ENCODE data around the gene SHH.

SHH gene

GRCh38 chr7:155766966-155767916 is 45.0 kb downstream of the SHH start:
- TF ChIP-seq ZNF274 (IDR thresholded peaks at IDR 0.05; ENCODE audit: low read depth, low read length) (no peak), SUZ12 (IDR thresholded peaks at IDR 0.05; ENCODE audit: extremely low read depth, insufficient read depth, insufficient read length) (no peak), YY1 (IDR thresholded peaks at IDR 0.05; ENCODE audit: insufficient read depth, insufficient read length) (no peak)
- Histone ChIP-seq H3K9me3 (ENCODE audit: insufficient read depth, low read length) (no peaks in the 10 kb centered on the region), H3K36me3 (ENCODE audit: insufficient read depth, insufficient read length, low read length) (peaks cover 77% of the 10 kb centered on the region), H3K4me3 (ENCODE audit: insufficient read length, low read depth) (no peak overlapping the region), H3K9ac (ENCODE audit: insufficient read length, low read depth) (no peak overlapping the region), H3K27me3 (ENCODE audit: insufficient read depth, insufficient read length) (no peaks in the 10 kb centered on the region), H3K4me1 (ENCODE audit: insufficient read depth, insufficient read length) (no peaks in the 10 kb centered on the region)
- no peak for DNase-seq (ENCODE audit: low read depth, low spot score)

DNA sequence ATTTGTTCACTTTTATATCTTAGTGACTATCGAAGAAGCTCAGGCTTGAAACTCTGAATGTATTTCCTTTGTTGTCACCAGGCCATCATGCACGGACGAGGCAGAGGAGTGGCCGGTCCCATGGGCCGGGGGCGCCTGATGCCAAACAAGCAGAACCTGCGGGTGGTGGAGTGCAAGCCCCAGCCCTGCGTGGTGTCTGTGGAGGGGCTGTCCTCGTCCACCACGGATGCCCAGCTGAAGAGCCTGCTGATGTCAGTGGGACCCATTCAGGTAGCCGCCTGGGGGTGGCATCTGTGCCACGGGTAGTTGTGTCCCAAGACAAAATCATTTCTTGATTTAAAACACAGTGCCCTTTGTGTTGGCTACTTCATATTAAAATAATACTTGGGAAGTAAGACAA is 45.9 kb downstream of the SHH start:
- H3K4me1 ChIP-seq (ENCODE audit: insufficient read depth, insufficient read length), result no peaks in the 10 kb centered on the region
- H3K9ac ChIP-seq (ENCODE audit: insufficient read length, low read depth), result no peak overlapping the region
- peaks cover 74% of the 10 kb centered on the region for H3K36me3 ChIP-seq (ENCODE audit: insufficient read depth, insufficient read length, low read length)
- no peak for DNase-seq (ENCODE audit: low read depth, low spot score)
- H3K4me3 ChIP-seq (ENCODE audit: insufficient read length, low read depth), result no peak overlapping the region
- H3K27me3 ChIP-seq (ENCODE audit: insufficient read depth, insufficient read length), result no peaks in the 10 kb centered on the region
- H3K9me3 ChIP-seq (ENCODE audit: insufficient read depth, low read length), result no peaks in the 10 kb centered on the region
- TF ChIP-seq YY1 (IDR thresholded peaks at IDR 0.05; ENCODE audit: insufficient read depth, insufficient read length), result no peak
- TF ChIP-seq ZNF274 (IDR thresholded peaks at IDR 0.05; ENCODE audit: low read depth, low read length), result no peak
- no peak for TF ChIP-seq SUZ12 (IDR thresholded peaks at IDR 0.05; ENCODE audit: extremely low read depth, insufficient read depth, insufficient read length)

DNA sequence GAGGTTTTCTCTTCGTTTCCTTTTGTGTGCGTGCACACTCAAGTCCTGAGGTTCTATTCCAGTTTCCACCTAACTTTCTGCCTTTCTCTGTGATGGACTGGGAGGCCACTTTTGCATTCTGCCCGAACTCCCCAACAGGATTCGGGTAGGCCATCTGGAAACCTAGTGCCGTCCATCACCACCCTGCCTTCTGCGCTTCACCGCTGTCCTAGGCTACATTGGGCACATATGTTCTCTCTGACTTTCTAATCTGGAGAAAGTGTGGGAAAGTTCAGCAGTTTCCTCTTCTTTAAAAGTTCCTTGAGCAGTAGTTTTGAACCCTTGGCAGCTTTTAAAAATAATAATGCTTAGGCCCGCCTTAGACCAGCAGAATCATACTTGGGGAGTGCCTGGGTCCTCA is 46.8 kb downstream of the SHH start:
- H3K4me1 ChIP-seq (ENCODE audit: insufficient read depth, insufficient read length), result no peaks in the 10 kb centered on the region
- no peak for TF ChIP-seq YY1 (IDR thresholded peaks at IDR 0.05; ENCODE audit: insufficient read depth, insufficient read length)
- TF ChIP-seq ZNF274 (IDR thresholded peaks at IDR 0.05; ENCODE audit: low read depth, low read length), result no peak
- TF ChIP-seq SUZ12 (IDR thresholded peaks at IDR 0.05; ENCODE audit: extremely low read depth, insufficient read depth, insufficient read length), result no peak
- H3K27me3 ChIP-seq (ENCODE audit: insufficient read depth, insufficient read length), result no peaks in the 10 kb centered on the region
- no peak for DNase-seq (ENCODE audit: low read depth, low spot score)
- H3K36me3 ChIP-seq (ENCODE audit: insufficient read depth, insufficient read length, low read length), result peaks cover 71% of the 10 kb centered on the region
- H3K4me3 ChIP-seq (ENCODE audit: insufficient read length, low read depth), result no peak overlapping the region
- H3K9ac ChIP-seq (ENCODE audit: insufficient read length, low read depth), result no peak overlapping the region
- no peaks in the 10 kb centered on the region for H3K9me3 ChIP-seq (ENCODE audit: insufficient read depth, low read length)

GRCh38 chr7:155764438-155764793 is 47.8 kb downstream of the SHH start:
- peaks cover 3% of the 10 kb centered on the region for H3K4me1 ChIP-seq (ENCODE audit: insufficient read depth, insufficient read length)
- peaks cover 70% of the 10 kb centered on the region for H3K36me3 ChIP-seq (ENCODE audit: insufficient read depth, insufficient read length, low read length)

DNA sequence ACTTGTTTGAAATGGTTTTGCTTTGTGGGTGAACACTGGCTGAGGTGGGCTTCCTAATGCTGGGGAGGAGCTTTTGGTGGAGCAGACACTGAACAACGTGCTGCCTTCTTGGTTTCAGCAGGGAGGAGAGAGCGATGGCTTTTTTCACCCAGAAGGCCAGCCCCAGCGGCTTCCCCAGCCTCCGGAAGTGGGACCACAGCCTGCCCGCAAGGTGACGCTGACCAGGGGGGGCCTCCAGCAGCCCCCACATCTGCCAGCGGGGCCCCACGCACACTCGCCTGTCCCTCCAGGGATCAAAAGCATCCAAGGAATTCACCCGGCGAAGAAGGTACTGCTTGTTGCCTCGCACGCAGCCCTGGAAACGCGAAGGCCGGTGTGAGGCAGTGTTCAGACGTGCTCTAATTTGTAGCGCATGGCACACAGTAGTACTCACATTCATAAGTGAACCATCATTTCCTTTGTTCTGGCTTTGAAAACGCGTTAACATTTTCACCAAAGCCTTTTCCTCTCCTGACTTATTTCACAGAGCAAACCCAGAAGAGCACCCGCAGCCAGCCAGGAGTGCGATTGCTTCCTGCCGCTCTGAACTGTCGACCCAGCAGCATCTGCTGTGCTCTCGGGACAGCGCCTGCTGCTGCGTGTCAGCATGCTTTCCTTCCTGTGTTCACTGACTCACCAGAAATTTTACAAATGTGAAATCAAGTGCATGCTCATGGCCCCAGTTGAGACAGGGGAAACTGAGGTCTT is 48.4 kb downstream of the SHH start:
- Histone ChIP-seq H3K4me3 (ENCODE audit: insufficient read length, low read depth) (no peak overlapping the region), H3K9ac (ENCODE audit: insufficient read length, low read depth) (no peak overlapping the region), H3K36me3 (ENCODE audit: insufficient read depth, insufficient read length, low read length) (peaks cover 65% of the 10 kb centered on the region), H3K27me3 (ENCODE audit: insufficient read depth, insufficient read length) (no peaks in the 10 kb centered on the region), H3K9me3 (ENCODE audit: insufficient read depth, low read length) (no peaks in the 10 kb centered on the region), H3K4me1 (ENCODE audit: insufficient read depth, insufficient read length) (peaks cover 3% of the 10 kb centered on the region)
- TF ChIP-seq ZNF274 (IDR thresholded peaks at IDR 0.05; ENCODE audit: low read depth, low read length) (no peak), YY1 (IDR thresholded peaks at IDR 0.05; ENCODE audit: insufficient read depth, insufficient read length) (no peak), SUZ12 (IDR thresholded peaks at IDR 0.05; ENCODE audit: extremely low read depth, insufficient read depth, insufficient read length) (no peak)
- DNase-seq (ENCODE audit: low read depth, low spot score), result no peak

More at GRCh38 chr7:155764438-155764793, 47.8 kb downstream of the SHH start:
- H3K9me3 ChIP-seq (ENCODE audit: insufficient read depth, low read length), result no peaks in the 10 kb centered on the region
- H3K9ac ChIP-seq (ENCODE audit: insufficient read length, low read depth), result no peak overlapping the region
- TF ChIP-seq SUZ12 (IDR thresholded peaks at IDR 0.05; ENCODE audit: extremely low read depth, insufficient read depth, insufficient read length) (no peak), YY1 (IDR thresholded peaks at IDR 0.05; ENCODE audit: insufficient read depth, insufficient read length) (no peak), ZNF274 (IDR thresholded peaks at IDR 0.05; ENCODE audit: low read depth, low read length) (no peak)
- no peak overlapping the region for H3K4me3 ChIP-seq (ENCODE audit: insufficient read length, low read depth)
- no peak for DNase-seq (ENCODE audit: low read depth, low spot score)
- H3K27me3 ChIP-seq (ENCODE audit: insufficient read depth, insufficient read length), result no peaks in the 10 kb centered on the region

DNA sequence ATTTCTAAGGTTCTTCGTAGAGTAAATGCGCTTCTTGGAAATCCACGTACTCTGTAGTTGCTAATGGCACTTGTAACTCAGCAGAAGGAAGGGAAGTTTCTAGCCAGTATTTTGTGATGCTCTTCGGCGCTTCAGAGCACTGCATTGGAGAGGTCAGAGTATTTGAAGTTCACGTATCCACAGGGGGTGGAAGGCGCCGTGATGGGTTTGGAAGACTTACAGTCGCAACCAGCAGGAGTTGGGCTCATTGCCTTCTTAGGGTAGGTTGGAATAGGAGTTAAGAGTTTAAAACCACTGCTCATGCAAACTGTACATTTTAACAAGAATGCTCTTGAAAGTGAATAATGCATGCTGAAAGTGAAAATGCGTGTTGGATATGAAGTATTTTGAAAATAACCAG is 49.1 kb downstream of the SHH start:
- H3K27me3 ChIP-seq (ENCODE audit: insufficient read depth, insufficient read length), result no peaks in the 10 kb centered on the region
- TF ChIP-seq SUZ12 (IDR thresholded peaks at IDR 0.05; ENCODE audit: extremely low read depth, insufficient read depth, insufficient read length), result no peak
- no peak for TF ChIP-seq YY1 (IDR thresholded peaks at IDR 0.05; ENCODE audit: insufficient read depth, insufficient read length)
- TF ChIP-seq ZNF274 (IDR thresholded peaks at IDR 0.05; ENCODE audit: low read depth, low read length), result no peak
- no peak overlapping the region for H3K4me3 ChIP-seq (ENCODE audit: insufficient read length, low read depth)
- peaks cover 5% of the 10 kb centered on the region for H3K4me1 ChIP-seq (ENCODE audit: insufficient read depth, insufficient read length)
- peaks cover 71% of the 10 kb centered on the region for H3K36me3 ChIP-seq (ENCODE audit: insufficient read depth, insufficient read length, low read length)
- H3K9me3 ChIP-seq (ENCODE audit: insufficient read depth, low read length), result 0 out of 2 replicates have a peak, but pooled peaks cover 2% of the 10 kb centered on the region
- no peak for DNase-seq (ENCODE audit: low read depth, low spot score)
- no peak overlapping the region for H3K9ac ChIP-seq (ENCODE audit: insufficient read length, low read depth)

- H3K4me1 ChIP-seq (ENCODE audit: insufficient read depth, insufficient read length), result peaks cover 5% of the 10 kb centered on the region
- H3K4me3 ChIP-seq (ENCODE audit: insufficient read length, low read depth), result no peak overlapping the region
- TF ChIP-seq ZNF274 (IDR thresholded peaks at IDR 0.05; ENCODE audit: low read depth, low read length) (no peak), YY1 (IDR thresholded peaks at IDR 0.05; ENCODE audit: insufficient read depth, insufficient read length) (no peak)
- H3K9me3 ChIP-seq (ENCODE audit: insufficient read depth, low read length), result peaks cover 7% of the 10 kb centered on the region; the same call in 1 of the 2 replicates
- no peak for DNase-seq (ENCODE audit: low read depth, low spot score)
- H3K36me3 ChIP-seq (ENCODE audit: insufficient read depth, insufficient read length, low read length), result peaks cover 68% of the 10 kb centered on the region
- H3K9ac ChIP-seq (ENCODE audit: insufficient read length, low read depth), result no peak overlapping the region
- no peaks in the 10 kb centered on the region for H3K27me3 ChIP-seq (ENCODE audit: insufficient read depth, insufficient read length)
Observed at GRCh38 chr7:155762655-155763054, 49.6 kb downstream of the SHH start.
